ENCODE data around the gene HECTD4.

The HECTD4 gene

GRCh38 chr12:112130441-112130998, 251.7 kb downstream of the HECTD4 start:
- Histone ChIP-seq H3K9ac (peak overlapping the region; percentile 22; the same call in 1 of the 2 replicates), H3K79me2 (ENCODE audit: insufficient read depth, low read depth) (peaks cover 55% of the 10 kb centered on the region), H3K36me3 (ENCODE audit: insufficient read depth) (no peaks in the 10 kb centered on the region), H2AFZ (ENCODE audit: low read depth) (no peak overlapping the region), H4K20me1 (ENCODE audit: insufficient read depth) (no peaks in the 10 kb centered on the region), H3K4me1 (ENCODE audit: low read depth, poor library complexity, severe bottlenecking) (peaks cover 54% of the 10 kb centered on the region), H3K27me3 (ENCODE audit: insufficient read depth, low read depth) (no peaks in the 10 kb centered on the region), H3K4me2 (peak overlapping the region; percentile 42), H3K4me3 (IDR thresholded peaks at IDR 0.05; ENCODE audit: insufficient read depth, low read depth, low read length) (no peak overlapping the region), H3K27ac (peak overlapping the region; percentile 51)
- no peak for TF ChIP-seq CTCF (conservative IDR thresholded peaks at IDR 0.05; ENCODE audit: low read depth, low read length)

- Histone ChIP-seq H4K20me1 (ENCODE audit: insufficient read depth) (no peaks in the 10 kb centered on the region), H3K27ac (no peak overlapping the region), H3K9ac (no peak overlapping the region), H3K79me2 (ENCODE audit: insufficient read depth, low read depth) (peaks cover 43% of the 10 kb centered on the region), H3K36me3 (ENCODE audit: insufficient read depth) (no peaks in the 10 kb centered on the region), H3K4me2 (peak overlapping the region; percentile 80), H2AFZ (ENCODE audit: low read depth) (no peak overlapping the region), H3K27me3 (ENCODE audit: insufficient read depth, low read depth) (no peaks in the 10 kb centered on the region), H3K4me3 (IDR thresholded peaks at IDR 0.05; ENCODE audit: insufficient read depth, low read depth, low read length) (no peak overlapping the region), H3K4me1 (ENCODE audit: low read depth, poor library complexity, severe bottlenecking) (peaks cover 58% of the 10 kb centered on the region)
- no peak for TF ChIP-seq CTCF (conservative IDR thresholded peaks at IDR 0.05; ENCODE audit: low read depth, low read length)
Measured at GRCh38 chr12:112126911-112127310, 255.3 kb downstream of the HECTD4 start.

GRCh38 chr12:112126000-112126438, 256.2 kb downstream of the HECTD4 start:
- peaks cover 49% of the 10 kb centered on the region for H3K4me1 ChIP-seq (ENCODE audit: low read depth, poor library complexity, severe bottlenecking)
- H2AFZ ChIP-seq (ENCODE audit: low read depth): peak overlapping the region; percentile 58; the same call in 1 of the 2 replicates
- no peak for TF ChIP-seq CTCF (conservative IDR thresholded peaks at IDR 0.05; ENCODE audit: low read depth, low read length)
- H3K27me3 ChIP-seq (ENCODE audit: insufficient read depth, low read depth): no peaks in the 10 kb centered on the region
- no peaks in the 10 kb centered on the region for H4K20me1 ChIP-seq (ENCODE audit: insufficient read depth)
- no peak overlapping the region for H3K4me3 ChIP-seq (IDR thresholded peaks at IDR 0.05; ENCODE audit: insufficient read depth, low read depth, low read length)
- H3K36me3 ChIP-seq (ENCODE audit: insufficient read depth): no peaks in the 10 kb centered on the region
- H3K4me2 ChIP-seq: peak overlapping the region; percentile 80
- peaks cover 39% of the 10 kb centered on the region for H3K79me2 ChIP-seq (ENCODE audit: insufficient read depth, low read depth)
- H3K9ac ChIP-seq: peak overlapping the region; percentile 76
- peak overlapping the region; percentile 61 for H3K27ac ChIP-seq

GRCh38 chr12:112125250-112125999, 256.8 kb downstream of the HECTD4 start, which contains the start of gene TRAFD1:
TSS of gene TRAFD1 (plus strand) at chr12:112125560. CDS start at chr12:112130523, 4,963 bp downstream.
- no peak for TF ChIP-seq CTCF (conservative IDR thresholded peaks at IDR 0.05; ENCODE audit: low read depth, low read length)
- no peaks in the 10 kb centered on the region for H4K20me1 ChIP-seq (ENCODE audit: insufficient read depth)
- no peaks in the 10 kb centered on the region for H3K36me3 ChIP-seq (ENCODE audit: insufficient read depth)
- peaks cover 43% of the 10 kb centered on the region for H3K4me1 ChIP-seq (ENCODE audit: low read depth, poor library complexity, severe bottlenecking)
- H3K4me3 ChIP-seq (IDR thresholded peaks at IDR 0.05; ENCODE audit: insufficient read depth, low read depth, low read length): no peak within 1 kb of the TSS
- H3K27me3 ChIP-seq (ENCODE audit: insufficient read depth, low read depth): no peaks in the 10 kb centered on the region
- peak within 1 kb of the TSS; percentile 61 for H3K27ac ChIP-seq
- H3K4me2 ChIP-seq: peak within 1 kb of the TSS; percentile 80
- H3K79me2 ChIP-seq (ENCODE audit: insufficient read depth, low read depth): peaks cover 37% of the 10 kb centered on the region
- H2AFZ ChIP-seq (ENCODE audit: low read depth): peak within 1 kb of the TSS; percentile 58
- peak within 1 kb of the TSS; percentile 76 for H3K9ac ChIP-seq

Measured in KMS-11 (cell line).